KBM-7 (cell line): ENCODE results near the gene PXK.
"Not testable (repeated sequence)": the region's sequence is repeated elsewhere in the genome, so short reads cannot be mapped to it uniquely, and the experiment has no call there.

ENCODE experiments used
- DNase-seq: peaks from one replicate; pipeline ENCODE4 v3.0.0-alpha.2; 2015
- in situ Hi-C: fragments of 300-500 bp; cut with MboI; formaldehyde crosslinking; loops from 2 replicates; pipeline ENCODE4 v1.14.3; 2020; ENCODE audit warnings: low sequenced_read_pairs, low pct_unique_long_range_greater_than_20kb, mixed read lengths

The PXK gene

DNA sequence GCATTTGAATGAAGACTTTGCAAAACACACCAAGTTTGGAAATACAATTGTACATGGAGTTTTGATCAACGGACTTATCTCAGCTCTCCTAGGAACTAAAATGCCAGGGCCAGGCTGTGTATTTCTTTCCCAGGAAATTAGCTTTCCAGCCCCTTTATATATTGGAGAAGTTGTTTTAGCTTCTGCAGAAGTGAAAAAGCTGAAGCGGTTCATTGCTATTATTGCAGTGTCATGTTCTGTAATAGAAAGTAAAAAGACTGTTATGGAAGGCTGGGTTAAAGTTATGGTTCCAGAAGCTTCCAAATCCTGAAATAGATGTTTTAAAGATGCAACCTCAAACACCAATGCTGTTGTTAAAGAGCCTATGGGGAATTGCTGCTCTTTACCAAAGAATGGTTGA lies 14.9 kb upstream of the PXK start:
- in situ Hi-C loops, result loop anchor here (25.0 kb wide), 1 partner anchor 219 kb away; the partner anchor contains the start of gene ACOX2
- no peak for DNase-seq

DNA sequence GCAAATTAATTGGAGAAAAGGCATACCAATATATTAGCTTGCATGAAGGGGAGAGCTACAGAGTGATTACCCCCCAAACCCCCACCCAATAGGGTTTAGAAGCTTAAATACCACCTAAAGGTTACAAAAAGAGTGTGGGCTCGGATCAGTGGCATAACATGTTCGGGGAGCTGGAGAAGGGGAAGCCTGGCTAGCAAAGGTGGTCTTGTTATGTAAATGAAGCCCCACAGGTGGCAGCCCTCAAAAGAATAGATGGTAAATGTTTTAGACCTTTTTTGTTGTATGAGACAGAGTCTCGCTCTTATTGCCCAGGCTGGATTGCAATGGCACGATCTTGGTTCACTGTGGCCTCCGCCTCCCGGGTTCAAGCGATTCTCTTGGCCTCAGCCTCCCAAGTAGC lies 10.9 kb upstream of the PXK start:
- no peak for DNase-seq
- in situ Hi-C loops, result loop anchor here (25.0 kb wide), 1 partner anchor 216 kb away; the partner anchor contains the start of gene ACOX2

- DNase-seq, result no peak
- in situ Hi-C loops, result loop anchor here (25.0 kb wide), 1 partner anchor 215 kb away; the partner anchor contains the start of gene ACOX2
Measured at GRCh38 chr3:58322793-58323192, 9.9 kb upstream of the PXK start.

GRCh38 chr3:58323529-58324390 lies 8.9 kb upstream of the PXK start:
- no peak for DNase-seq
- in situ Hi-C loops, result loop anchor here (25.0 kb wide), 1 partner anchor 214 kb away; the partner anchor contains the start of gene ACOX2

GRCh38 chr3:58324391-58325390 lies 8.0 kb upstream of the PXK start:
- no peak for DNase-seq
- in situ Hi-C loops, result loop anchor here (25.0 kb wide), 1 partner anchor 213 kb away; the partner anchor contains the start of gene ACOX2

DNA sequence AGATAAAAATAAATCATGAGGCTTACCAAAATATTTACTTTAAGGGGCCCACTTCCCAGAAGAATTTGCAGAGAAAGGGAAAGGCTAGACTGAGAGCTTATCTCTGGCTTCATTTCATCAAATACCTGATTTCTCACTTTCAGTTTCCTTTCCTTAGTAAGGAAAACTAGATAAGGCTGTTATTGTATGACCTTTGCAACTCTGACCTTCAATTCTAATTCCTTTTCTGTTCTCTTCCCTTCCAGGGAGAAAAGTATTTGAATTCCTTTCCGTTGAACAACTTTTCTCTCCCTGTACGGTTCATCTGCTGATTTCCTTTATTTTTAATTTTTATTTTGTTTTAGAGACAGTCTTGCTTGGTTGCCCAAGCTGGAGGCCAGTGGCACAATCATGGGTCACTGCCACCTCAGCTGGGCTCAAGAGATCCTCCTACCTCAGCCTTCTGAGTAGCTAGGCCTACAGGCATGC lies 7.1 kb upstream of the PXK start:
- no peak for DNase-seq
- in situ Hi-C loops, result no loop called here

DNA sequence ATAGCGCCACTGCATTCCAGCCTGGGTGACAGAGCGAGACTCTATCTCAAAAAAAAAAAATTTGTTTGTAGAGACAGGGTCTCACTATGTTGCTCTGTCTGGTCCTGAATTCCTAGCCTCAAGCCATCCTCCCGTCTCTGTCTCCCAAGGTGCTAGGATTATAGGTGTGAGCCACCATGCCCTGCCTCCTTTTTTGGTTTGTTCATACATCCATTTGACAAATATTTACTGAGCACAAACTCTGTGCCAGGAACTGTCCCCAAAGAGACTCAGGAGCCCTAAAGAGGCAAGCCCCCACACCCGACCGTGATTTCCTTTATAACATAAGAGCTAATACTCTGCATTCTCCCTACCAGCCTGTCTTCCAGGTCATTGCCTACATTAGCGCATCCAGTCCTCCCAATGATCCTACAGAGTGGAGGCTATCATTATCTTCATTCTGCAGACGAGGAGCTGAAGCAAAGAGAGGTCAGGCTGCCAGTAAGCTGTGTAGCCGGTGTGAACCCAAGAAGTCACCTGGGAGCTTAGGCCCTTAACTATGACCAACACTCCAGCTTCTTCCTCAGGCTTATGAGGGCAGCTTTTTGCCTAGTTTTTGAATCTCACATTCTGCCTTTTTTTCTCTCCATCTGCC lies 6.3 kb upstream of the PXK start:
- in situ Hi-C loops, result no loop called here
- DNase-seq, result no peak

DNA sequence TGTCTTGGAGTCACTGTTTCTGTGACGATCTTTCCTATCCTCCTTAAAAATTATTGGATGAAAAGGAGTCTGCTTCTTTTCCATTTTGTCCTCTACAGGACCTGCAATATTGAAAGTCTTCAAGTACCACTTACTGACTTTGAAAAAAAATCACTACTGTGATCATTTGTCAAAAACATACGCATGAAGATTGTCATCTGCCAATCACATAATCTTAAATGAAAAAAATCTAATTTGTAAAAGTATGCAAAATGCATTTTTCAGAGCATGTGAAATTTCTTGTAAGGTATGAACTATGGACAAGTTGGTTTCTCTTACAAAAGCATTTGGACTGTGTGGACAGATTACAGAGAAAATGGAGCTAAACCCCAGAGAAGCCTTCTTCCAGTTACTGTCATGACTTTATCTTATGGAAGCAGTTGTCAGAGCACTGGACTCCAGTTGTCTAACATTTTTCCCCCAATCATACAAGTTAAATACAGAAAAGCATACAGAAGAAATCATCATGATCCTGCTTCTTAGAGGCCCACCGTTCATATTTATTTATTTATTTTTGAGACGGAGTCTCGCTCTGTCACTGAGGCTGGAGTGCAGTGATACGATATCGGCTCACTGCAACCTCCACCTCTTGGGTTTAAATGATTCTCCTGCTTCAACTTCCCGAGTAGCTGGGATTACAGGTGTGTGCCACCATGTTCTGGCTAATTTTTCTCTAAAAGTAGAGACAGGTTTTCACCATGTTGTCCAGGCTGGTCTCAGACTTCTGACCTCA lies 3.4 kb upstream of the PXK start:
- in situ Hi-C loops, result no loop called here
- DNase-seq, result no peak

DNA sequence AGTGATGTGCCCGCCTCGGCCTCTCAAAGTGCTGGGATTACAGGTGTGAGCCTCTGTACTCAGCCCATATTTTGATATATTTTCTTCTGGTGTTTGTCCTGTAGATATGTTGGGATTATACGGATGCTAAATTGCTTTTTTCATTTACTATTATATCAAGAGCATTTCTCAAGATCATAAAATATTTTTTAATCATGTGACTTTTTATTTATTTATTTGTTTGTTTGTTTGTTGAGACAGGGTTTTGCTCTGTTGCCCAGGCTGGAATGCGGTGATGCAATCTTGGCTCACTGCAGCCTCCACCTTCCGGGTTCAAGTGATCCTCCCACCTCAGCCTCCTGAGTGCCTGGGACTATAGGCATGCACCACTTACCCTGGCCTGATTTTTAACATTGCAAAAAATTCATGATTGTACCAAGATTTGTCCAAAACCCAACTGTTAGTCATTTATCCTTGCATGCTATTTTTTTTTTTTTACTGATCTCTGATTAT lies 2.7 kb upstream of the PXK start:
- DNase-seq, result no peak
- in situ Hi-C loops, result no loop called here

DNA sequence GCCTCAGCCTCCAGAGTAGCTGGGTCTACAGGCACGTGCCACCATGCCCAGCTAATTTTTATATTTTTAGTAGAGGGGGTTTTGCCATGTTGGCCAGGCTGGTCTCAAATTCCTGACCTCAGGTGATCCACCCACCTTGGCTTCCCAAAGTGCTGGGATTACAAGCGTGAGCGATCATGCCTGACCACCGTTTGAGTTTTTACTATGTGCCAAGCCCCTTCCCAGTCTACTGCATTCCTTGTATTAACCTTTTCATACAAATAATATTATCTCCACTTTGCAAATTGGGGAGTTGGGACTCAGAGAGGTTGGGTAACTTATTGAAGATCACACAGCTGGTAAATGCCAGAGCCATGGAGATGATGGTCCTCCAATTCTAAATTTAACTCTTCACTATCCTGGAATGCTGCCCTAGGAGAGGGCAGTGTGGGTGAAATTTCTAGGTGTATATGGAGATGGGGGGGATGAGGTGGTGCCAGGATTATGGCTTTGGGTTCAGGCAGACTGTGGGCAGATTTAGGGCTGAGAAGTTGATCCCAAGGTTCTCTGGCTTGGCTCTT lies 1.0 kb upstream of the PXK start:
- no peak for DNase-seq
- in situ Hi-C loops, result no loop called here

GRCh38 chr3:58333206-58334012 lies 717 bp downstream of the PXK start:
- peak; percentile 46 for DNase-seq
- in situ Hi-C loops, result no loop called here

DNA sequence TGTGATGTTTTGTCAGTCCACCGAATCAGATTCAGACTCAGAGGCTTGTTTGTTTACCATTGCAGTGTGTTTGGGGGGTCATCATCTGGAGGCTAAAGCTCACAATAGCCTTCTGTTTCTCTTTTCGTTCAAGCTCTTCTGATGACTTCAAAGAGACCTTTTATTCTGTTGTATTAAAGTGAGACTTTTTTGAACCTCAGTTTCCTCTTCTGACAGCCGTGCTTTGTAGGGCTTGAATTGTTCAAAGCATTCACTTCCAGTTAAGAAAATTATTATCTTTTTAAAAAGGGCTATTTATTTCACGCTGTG lies 1.3 kb downstream of the PXK start:
- in situ Hi-C loops, result no loop called here
- DNase-seq, result peak; percentile 22

DNA sequence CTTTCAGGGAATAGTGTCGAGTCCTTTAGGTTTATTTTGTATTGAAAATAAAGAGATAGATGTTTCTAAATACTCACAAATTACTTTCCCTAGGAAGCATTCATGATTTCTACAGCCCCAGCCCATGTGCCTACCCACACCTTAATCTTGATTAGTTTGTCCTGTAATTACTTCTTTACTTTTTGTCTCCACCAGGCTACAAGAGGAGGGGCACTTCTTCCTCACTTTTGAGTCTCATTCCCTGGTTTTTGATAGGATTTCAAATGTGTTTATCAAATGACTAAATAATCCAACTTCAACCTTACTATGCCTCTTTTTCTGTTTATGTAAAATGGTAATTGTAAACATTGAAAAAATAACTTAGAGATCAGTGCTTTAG lies 1.8 kb downstream of the PXK start:
- no peak for DNase-seq
- in situ Hi-C loops, result no loop called here

GRCh38 chr3:58335652-58335947 lies 2.9 kb downstream of the PXK start:
- no peak for DNase-seq
- in situ Hi-C loops, result no loop called here

GRCh38 chr3:58336135-58336882 lies 3.6 kb downstream of the PXK start:
- in situ Hi-C loops, result no loop called here
- no peak for DNase-seq

- in situ Hi-C loops, result no loop called here
- DNase-seq, result no peak
Measured at GRCh38 chr3:58337190-58337589, 4.5 kb downstream of the PXK start.

GRCh38 chr3:58339146-58339545 lies 6.5 kb downstream of the PXK start:
- DNase-seq, in situ Hi-C loops: not testable (repeated sequence)
